ENCODE data around the gene CCHCR1.

CCHCR1 gene

DNA sequence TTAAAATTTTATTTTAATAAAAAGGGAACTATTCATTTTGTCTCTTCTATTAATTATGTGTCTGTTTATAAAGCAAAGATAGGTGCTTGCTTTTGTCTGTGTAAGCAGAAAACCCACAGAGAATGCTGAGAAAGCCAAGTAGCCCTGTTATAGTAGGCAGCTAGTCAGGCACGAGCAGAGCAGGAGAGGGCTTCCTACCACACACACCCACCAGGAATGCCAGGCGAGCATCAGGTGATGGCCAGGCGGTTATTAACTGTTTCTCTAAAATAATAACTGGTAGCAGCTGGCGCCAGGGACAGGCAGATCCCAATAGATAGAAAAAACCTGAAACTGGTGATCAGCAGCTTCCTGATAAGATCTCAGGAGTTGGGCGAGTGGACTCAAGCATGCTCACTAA lies 60.9 kb downstream of the CCHCR1 start:
- no peak for DNase-seq

DNA sequence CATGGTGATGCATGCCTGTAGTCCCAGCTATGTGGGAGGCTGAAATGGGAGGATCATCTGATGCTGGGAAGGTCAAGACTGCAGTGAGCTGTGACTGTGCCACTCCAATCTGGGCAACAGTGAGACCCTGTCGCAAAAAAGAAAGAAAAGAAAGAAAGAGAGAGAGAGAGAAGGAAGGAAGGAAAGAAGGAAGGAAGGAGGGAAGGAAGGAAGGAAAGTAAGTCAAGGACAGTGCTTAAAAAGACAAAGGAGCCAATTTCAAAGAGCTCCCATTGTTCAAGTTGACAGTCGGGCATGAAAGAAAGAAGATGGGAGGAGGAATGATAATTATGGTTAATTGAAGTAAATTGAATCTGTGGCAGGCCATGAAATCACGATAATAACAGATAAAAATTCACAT lies 61.4 kb downstream of the CCHCR1 start:
- no peak for DNase-seq

DNA sequence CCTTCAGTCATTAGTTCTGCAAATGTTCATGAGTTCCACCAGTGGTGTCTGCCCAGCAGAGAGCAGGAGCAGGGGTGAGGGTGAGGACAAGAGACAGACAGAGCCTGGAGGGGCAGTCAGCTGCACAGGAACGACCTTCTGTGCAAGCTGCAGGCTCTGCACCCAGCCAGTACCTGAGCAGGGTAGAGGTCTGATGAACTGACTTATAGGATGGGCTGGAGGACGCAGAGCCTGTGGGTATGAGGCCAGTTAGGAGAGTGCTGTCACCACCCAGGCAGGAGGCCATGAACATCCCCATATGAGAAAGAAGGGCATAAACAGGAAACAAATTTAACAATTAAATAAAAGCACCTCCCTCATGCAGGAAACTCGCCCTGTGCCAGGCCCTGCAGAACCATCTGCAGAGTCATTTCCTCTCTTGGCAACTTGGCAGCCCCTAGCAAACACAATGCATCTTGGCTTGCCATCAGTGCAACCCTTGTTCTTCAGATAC lies 63.2 kb downstream of the CCHCR1 start:
- DNase-seq, result peak; percentile 55

DNA sequence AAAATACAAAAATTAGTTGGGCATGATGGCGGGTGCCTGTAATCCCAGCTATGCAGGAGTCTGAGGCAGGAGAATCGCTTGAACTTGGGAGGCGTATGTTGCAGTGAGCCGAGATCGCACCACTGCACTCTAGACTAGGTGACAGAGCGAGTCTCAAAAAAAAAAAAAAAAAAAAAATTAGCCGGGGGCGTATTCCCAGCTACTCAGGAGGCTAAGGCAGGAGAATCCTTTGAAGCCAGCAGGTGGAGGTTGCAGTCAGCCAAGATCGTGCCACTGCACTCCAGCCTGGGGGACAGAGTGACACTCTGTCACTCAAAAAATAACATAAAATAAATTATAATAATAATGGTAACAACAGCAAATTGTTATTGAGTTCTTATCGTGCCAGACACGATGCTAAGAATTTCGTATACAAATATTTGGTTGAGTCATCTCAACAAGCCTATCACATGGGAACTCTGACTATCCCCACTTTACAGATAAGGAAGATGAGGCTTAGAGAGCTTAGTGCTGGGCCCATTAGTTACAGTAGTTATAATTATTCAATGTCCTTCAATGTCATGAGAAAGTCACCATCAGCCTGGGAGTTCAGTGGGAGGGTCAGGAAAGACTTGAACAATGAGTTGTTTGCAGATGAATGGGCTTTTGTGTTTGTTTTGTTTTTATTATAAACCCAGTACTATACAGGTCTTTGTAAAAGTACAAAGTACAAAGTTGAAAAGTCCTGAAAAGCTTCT lies 64.7 kb downstream of the CCHCR1 start:
- DNase-seq, result no peak

Measured in activated effector memory CD4-positive, alpha-beta T cell treated with Interleukin-2 at 50 U/mL for 16 hours (primary cell).